ENCODE data around the gene SERPINB1. TPM values are rescaled to one million over a fixed set of nuclear protein-coding genes. Genes with fewer than 3 reads are reported as not detected.

SERPINB1 gene
- polyA plus RNA-seq, 1 of the 3 experiments (the other 2 are of a cell fraction), result 9.4 TPM

- H3F3A ChIP-seq (replicated peaks; ENCODE audit: insufficient read depth), result no peaks in the 10 kb centered on the region
- no peak overlapping the region for H2AFZ ChIP-seq (ENCODE audit: low read depth)
- H3K9ac ChIP-seq, result no peak overlapping the region
- no peak overlapping the region for H3K4me3 ChIP-seq (ENCODE audit: low read depth in 2 of 2, low read length in 1 of 2)
- TF ChIP-seq MXI1 (IDR thresholded peaks at IDR 0.05; ENCODE audit: low read depth, low read length) (no peak), RFX5 (IDR thresholded peaks at IDR 0.05; ENCODE audit: low read length) (no peak), GATA2 (CRISPR knock-in tag; IDR thresholded peaks at IDR 0.05) (no peak), ELF1 (IDR thresholded peaks at IDR 0.05) (no peak), POLR2AphosphoS5 (IDR thresholded peaks at IDR 0.05; ENCODE audit: low read depth, low read length) (no peak), FOXJ3 (CRISPR knock-in tag; IDR thresholded peaks at IDR 0.05) (no peak), TAF1 (IDR thresholded peaks at IDR 0.05; ENCODE audit: borderline replicate concordance, low read depth, low read length) (no peak), MAX (IDR thresholded peaks at IDR 0.05; ENCODE audit: low read depth) (no peak), JUND (IDR thresholded peaks at IDR 0.05) (no peak), GABPA (IDR thresholded peaks at IDR 0.05; ENCODE audit: low read depth) (no peak)
- TF ChIP-seq, protein P1, sequence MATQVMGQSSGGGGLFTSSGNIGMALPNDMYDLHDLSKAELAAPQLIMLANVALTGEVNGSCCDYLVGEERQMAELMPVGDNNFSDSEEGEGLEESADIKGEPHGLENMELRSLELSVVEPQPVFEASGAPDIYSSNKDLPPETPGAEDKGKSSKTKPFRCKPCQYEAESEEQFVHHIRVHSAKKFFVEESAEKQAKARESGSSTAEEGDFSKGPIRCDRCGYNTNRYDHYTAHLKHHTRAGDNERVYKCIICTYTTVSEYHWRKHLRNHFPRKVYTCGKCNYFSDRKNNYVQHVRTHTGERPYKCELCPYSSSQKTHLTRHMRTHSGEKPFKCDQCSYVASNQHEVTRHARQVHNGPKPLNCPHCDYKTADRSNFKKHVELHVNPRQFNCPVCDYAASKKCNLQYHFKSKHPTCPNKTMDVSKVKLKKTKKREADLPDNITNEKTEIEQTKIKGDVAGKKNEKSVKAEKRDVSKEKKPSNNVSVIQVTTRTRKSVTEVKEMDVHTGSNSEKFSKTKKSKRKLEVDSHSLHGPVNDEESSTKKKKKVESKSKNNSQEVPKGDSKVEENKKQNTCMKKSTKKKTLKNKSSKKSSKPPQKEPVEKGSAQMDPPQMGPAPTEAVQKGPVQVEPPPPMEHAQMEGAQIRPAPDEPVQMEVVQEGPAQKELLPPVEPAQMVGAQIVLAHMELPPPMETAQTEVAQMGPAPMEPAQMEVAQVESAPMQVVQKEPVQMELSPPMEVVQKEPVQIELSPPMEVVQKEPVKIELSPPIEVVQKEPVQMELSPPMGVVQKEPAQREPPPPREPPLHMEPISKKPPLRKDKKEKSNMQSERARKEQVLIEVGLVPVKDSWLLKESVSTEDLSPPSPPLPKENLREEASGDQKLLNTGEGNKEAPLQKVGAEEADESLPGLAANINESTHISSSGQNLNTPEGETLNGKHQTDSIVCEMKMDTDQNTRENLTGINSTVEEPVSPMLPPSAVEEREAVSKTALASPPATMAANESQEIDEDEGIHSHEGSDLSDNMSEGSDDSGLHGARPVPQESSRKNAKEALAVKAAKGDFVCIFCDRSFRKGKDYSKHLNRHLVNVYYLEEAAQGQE (IDR thresholded peaks at IDR 0.05; ENCODE audit: low read depth, low read length), result no peak
- TF ChIP-seq, protein P2, sequence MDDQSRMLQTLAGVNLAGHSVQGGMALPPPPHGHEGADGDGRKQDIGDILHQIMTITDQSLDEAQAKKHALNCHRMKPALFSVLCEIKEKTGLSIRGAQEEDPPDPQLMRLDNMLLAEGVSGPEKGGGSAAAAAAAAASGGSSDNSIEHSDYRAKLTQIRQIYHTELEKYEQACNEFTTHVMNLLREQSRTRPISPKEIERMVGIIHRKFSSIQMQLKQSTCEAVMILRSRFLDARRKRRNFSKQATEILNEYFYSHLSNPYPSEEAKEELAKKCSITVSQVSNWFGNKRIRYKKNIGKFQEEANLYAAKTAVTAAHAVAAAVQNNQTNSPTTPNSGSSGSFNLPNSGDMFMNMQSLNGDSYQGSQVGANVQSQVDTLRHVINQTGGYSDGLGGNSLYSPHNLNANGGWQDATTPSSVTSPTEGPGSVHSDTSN (IDR thresholded peaks at IDR 0.05), result no peak
- H4K20me1 ChIP-seq (ENCODE audit: insufficient read depth), result no peaks in the 10 kb centered on the region
- no peaks in the 10 kb centered on the region; the same call in 1 of the 2 replicates for H3K27me3 ChIP-seq (ENCODE audit: insufficient read depth)
- CTCF ChIA-PET, result interaction anchor here (1.0 to 1.7 kb wide), 3 partner anchors 10 to 59 kb away, joined by 3 to 7 read pairs (median 5); no protein-coding TSS in a partner anchor
- no peaks in the 10 kb centered on the region for H3K79me2 ChIP-seq (ENCODE audit: insufficient read depth)
- 73% methylated on average over 7 of the region's 7 CpGs for WGBS (ENCODE audit: low lambda C conversion rate)
- no peaks in the 10 kb centered on the region for H3K9me2 ChIP-seq
- POLR2A ChIA-PET, result no interaction called here
- H3K9me3 ChIP-seq, result no peaks in the 10 kb centered on the region
- H3K4me2 ChIP-seq, result no peak overlapping the region
- no peak overlapping the region for H3K27ac ChIP-seq (ENCODE audit: low read depth in 2 of 2, low read length in 1 of 2)
- peaks cover 0 to 7% of the 10 kb centered on the region in 2 experiments; a peak in 2 of 4 replicates for H3K4me1 ChIP-seq (ENCODE audit: control insufficient read depth in 1 of 2, insufficient read depth in 2 of 2, low read depth in 1 of 2, low read length in 1 of 2)
- H3K36me3 ChIP-seq (replicated peaks in 1 of 2; ENCODE audit: control insufficient read depth in 1 of 2, insufficient read depth in 2 of 2, low read length in 1 of 2), result no peaks in the 10 kb centered on the region
- DNase-seq, result no peak
These were observed 31.0 kb upstream of the SERPINB1 start for GRCh38 chr6:2872423-2873358.
